Stimulated activated CD4-positive, alpha-beta T cell treated with anti-CD3 and anti-CD28 coated beads, Interleukin-1b, Interleukin-23, amount 100 ng/mL, for 1 hour (primary cell): ENCODE results near the gene SGO2.
"Not testable (repeated sequence)": the region's sequence is repeated elsewhere in the genome, so short reads cannot be mapped to it uniquely, and the experiment has no call there.

ENCODE experiments used
- DNase-seq, 2 donors: peaks; one replicate each; pipeline ENCODE4 v3.0.0-alpha.2; 2020; ENCODE audit warnings: low read depth in 2 of 2

Gene SGO2

GRCh38 chr2:200592406-200593075 lies 66.5 kb downstream of the SGO2 start:
- no peak for DNase-seq

- no peak for DNase-seq
Observed at GRCh38 chr2:200593905-200594304, 67.9 kb downstream of the SGO2 start.

- DNase-seq = no peak
Observed at GRCh38 chr2:200595913-200596312, 69.9 kb downstream of the SGO2 start.

- DNase-seq = no peak
Observed at GRCh38 chr2:200596774-200597570, 71.0 kb downstream of the SGO2 start.

- no peak for DNase-seq
Observed at GRCh38 chr2:200599206-200599605, 73.2 kb downstream of the SGO2 start.

- no peak for DNase-seq
Observed at GRCh38 chr2:200600549-200601225, 74.7 kb downstream of the SGO2 start.

GRCh38 chr2:200602584-200602983 lies 76.6 kb downstream of the SGO2 start:
- no peak for DNase-seq

- no peak for DNase-seq
Observed at GRCh38 chr2:200603972-200604371, 78.0 kb downstream of the SGO2 start.

GRCh38 chr2:200604571-200605255 lies 78.7 kb downstream of the SGO2 start:
- DNase-seq = no peak

- no peak for DNase-seq
Observed at GRCh38 chr2:200608341-200609027, 82.5 kb downstream of the SGO2 start.

GRCh38 chr2:200609028-200609614 lies 83.1 kb downstream of the SGO2 start:
- no peak for DNase-seq

- not testable (repeated sequence) for DNase-seq
Observed at GRCh38 chr2:200610217-200610616, 84.2 kb downstream of the SGO2 start.

GRCh38 chr2:200613692-200614091 lies 87.7 kb downstream of the SGO2 start:
- DNase-seq = no peak

GRCh38 chr2:200614249-200614648 lies 88.2 kb downstream of the SGO2 start:
- no peak for DNase-seq

GRCh38 chr2:200615247-200615646 lies 89.2 kb downstream of the SGO2 start:
- DNase-seq = no peak

- DNase-seq = no peak
Observed at GRCh38 chr2:200616193-200616592, 90.2 kb downstream of the SGO2 start.

- DNase-seq = no peak
Observed at GRCh38 chr2:200616656-200617055, 90.6 kb downstream of the SGO2 start.

GRCh38 chr2:200617156-200618053 lies 91.4 kb downstream of the SGO2 start:
- no peak for DNase-seq

- no peak for DNase-seq
Observed at GRCh38 chr2:200618054-200618419, 92.0 kb downstream of the SGO2 start.

- DNase-seq = no peak
Observed at GRCh38 chr2:200618590-200619021, 92.6 kb downstream of the SGO2 start.
